H1 (cell line): Measurements from ENCODE around the gene C6orf62.

ENCODE experiments used
- BACH1 ChIP-seq: IDR thresholded peaks from 2 replicates; pipeline ENCODE4 v1.6.1; 2012; ENCODE audit warnings: low read length, improper control_type of control experiment
- CBX8 ChIP-seq: fragments of 300-800, 300-1000 bp; sonication (generic); IDR thresholded peaks from 2 replicates; pipeline ENCODE4 v1.7.1; 2016; ENCODE audit warnings: low read depth, low read length, borderline replicate concordance
- MAFK ChIP-seq: IDR thresholded peaks from 2 replicates; pipeline ENCODE4 v1.6.1; 2012; ENCODE audit warnings: low read depth, mild to moderate bottlenecking, improper control_type of control experiment, low read length
- POLR2A ChIP-seq, 2 experiments: IDR thresholded peaks; 1 replicate in 1 of 2; 2 replicates in 1 of 2; pipeline ENCODE4 v1.6.1; 2011; ENCODE audit warnings: low read depth in 2 of 2, low read length in 2 of 2, mild to moderate bottlenecking in 2 of 2; ENCODE audit errors: control extremely low read depth in 1 of 2
- RFX5 ChIP-seq: IDR thresholded peaks from 2 replicates; pipeline ENCODE4 v1.6.1; 2011; ENCODE audit warnings: low read depth, low read length, improper control_type of control experiment, borderline replicate concordance
- SP1 ChIP-seq: IDR thresholded peaks from 2 replicates; pipeline ENCODE4 v1.6.1; 2011; ENCODE audit warnings: low read depth, low read length
- TAF1 ChIP-seq: IDR thresholded peaks from 2 replicates; pipeline ENCODE4 v1.6.1; 2011; ENCODE audit warnings: mild to moderate bottlenecking, low read depth, low read length
- ZNF274 ChIP-seq: IDR thresholded peaks from 2 replicates; pipeline ENCODE4 v1.7.0; 2012; ENCODE audit warnings: low read length, borderline replicate concordance; ENCODE audit errors: extremely low read depth
- TF ChIP-seq, protein P1 (sequence below), 3 experiments: IDR thresholded peaks; 1 replicate in 2 of 3; 2 replicates in 1 of 3; pipeline versions ENCODE4 v1.5.1 to v1.6.1; 2011; ENCODE audit warnings: low read length in 3 of 3, mild to moderate bottlenecking in 3 of 3, inconsistent platforms in 2 of 3, low read depth in 1 of 3, moderate library complexity in 1 of 3; ENCODE audit not compliant: insufficient read depth in 1 of 3; ENCODE audit errors: control extremely low read depth in 1 of 3
- TF ChIP-seq, protein P2 (sequence below): IDR thresholded peaks from 2 replicates; pipeline ENCODE4 v1.6.1; 2012; ENCODE audit warnings: inconsistent platforms

- TF ChIP-seq ZNF274: no peak
- no peak for TF ChIP-seq MAFK
- no peak for TF ChIP-seq CBX8
- TF ChIP-seq, protein P1, sequence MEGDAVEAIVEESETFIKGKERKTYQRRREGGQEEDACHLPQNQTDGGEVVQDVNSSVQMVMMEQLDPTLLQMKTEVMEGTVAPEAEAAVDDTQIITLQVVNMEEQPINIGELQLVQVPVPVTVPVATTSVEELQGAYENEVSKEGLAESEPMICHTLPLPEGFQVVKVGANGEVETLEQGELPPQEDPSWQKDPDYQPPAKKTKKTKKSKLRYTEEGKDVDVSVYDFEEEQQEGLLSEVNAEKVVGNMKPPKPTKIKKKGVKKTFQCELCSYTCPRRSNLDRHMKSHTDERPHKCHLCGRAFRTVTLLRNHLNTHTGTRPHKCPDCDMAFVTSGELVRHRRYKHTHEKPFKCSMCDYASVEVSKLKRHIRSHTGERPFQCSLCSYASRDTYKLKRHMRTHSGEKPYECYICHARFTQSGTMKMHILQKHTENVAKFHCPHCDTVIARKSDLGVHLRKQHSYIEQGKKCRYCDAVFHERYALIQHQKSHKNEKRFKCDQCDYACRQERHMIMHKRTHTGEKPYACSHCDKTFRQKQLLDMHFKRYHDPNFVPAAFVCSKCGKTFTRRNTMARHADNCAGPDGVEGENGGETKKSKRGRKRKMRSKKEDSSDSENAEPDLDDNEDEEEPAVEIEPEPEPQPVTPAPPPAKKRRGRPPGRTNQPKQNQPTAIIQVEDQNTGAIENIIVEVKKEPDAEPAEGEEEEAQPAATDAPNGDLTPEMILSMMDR (IDR thresholded peaks at IDR 0.05; ENCODE audit: control extremely low read depth in 1 of 3, insufficient read depth in 1 of 3, low read depth in 1 of 3, low read length in 3 of 3): no peak
- TF ChIP-seq BACH1: no peak
- TF ChIP-seq TAF1: no peak
- no peak for TF ChIP-seq RFX5
- TF ChIP-seq POLR2A (IDR thresholded peaks at IDR 0.05; ENCODE audit: control extremely low read depth in 1 of 2, low read depth in 2 of 2, low read length in 2 of 2): no peak; a peak in 1 of 3 replicates
- TF ChIP-seq, protein P2, sequence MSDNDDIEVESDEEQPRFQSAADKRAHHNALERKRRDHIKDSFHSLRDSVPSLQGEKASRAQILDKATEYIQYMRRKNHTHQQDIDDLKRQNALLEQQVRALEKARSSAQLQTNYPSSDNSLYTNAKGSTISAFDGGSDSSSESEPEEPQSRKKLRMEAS: no peak
- TF ChIP-seq SP1: no peak
Observed at GRCh38 chr6:24718449-24719124, 367 bp downstream of the C6orf62 start.
